ENCODE data around the gene ERICH4. TPM values are rescaled to one million over a fixed set of nuclear protein-coding genes. Genes with fewer than 3 reads are reported as not detected.

The ERICH4 gene
- total RNA-seq = not detected in 2 replicates

GRCh38 chr19:41442473-41443355 is at the start of gene ERICH4:
ERICH4 (plus strand) TSS chr19:41443156; CDS start chr19:41443170, 14 bp downstream.

GRCh38 chr19:41397086-41398049 is 45.6 kb upstream of the ERICH4 start, which contains the start of the genes BCKDHA and EXOSC5:
BCKDHA (plus strand) TSS chr19:41397818; CDS start chr19:41397828, 10 bp downstream.
EXOSC5 (minus strand) TSS chr19:41397359; CDS start chr19:41397328, 31 bp downstream.

GRCh38 chr19:41426952-41427646 is 15.9 kb upstream of the ERICH4 start, which contains the start of gene B3GNT8:
B3GNT8 (minus strand) TSS chr19:41427374; CDS start chr19:41426778, 596 bp downstream.

GRCh38 chr19:41439441-41440222 is 3.3 kb upstream of the ERICH4 start, which contains the start of gene DMAC2:
DMAC2 (minus strand) TSS chr19:41439912; CDS start chr19:41439899, 13 bp downstream.

Other genes with a start within 250 kb of the ERICH4 start
- not detected in 2 replicates for gene CYP2S1, start 249.9 kb upstream of the ERICH4 start, total RNA-seq
- gene AXL, start 223.9 kb upstream of the ERICH4 start, total RNA-seq = 76.3 and 92.6 TPM in 2 replicates
- gene HNRNPUL1, start 178.8 kb upstream of the ERICH4 start, total RNA-seq = 45.9 and 54.9 TPM in 2 replicates
- gene CCDC97, start 133.0 kb upstream of the ERICH4 start, total RNA-seq = 5.5 TPM in 2 replicates
- gene TGFB1, start 89.2 kb upstream of the ERICH4 start, total RNA-seq = 16.4 and 41.6 TPM in 2 replicates
- gene B9D2, start 79.0 kb upstream of the ERICH4 start, total RNA-seq = 8.8 and 10.1 TPM in 2 replicates
- gene TMEM91, start 66.6 kb upstream of the ERICH4 start, total RNA-seq = 5.3 and 8.4 TPM in 2 replicates
- 20.7 and 25.7 TPM in 2 replicates for gene EXOSC5, start 45.8 kb upstream of the ERICH4 start, total RNA-seq
- gene BCKDHA, start 45.3 kb upstream of the ERICH4 start, total RNA-seq = 37.8 and 56.5 TPM in 2 replicates
- 2.6 and 4.4 TPM in 2 replicates for gene B3GNT8, start 15.8 kb upstream of the ERICH4 start, total RNA-seq
- gene DMAC2, start 3.2 kb upstream of the ERICH4 start, total RNA-seq = 45.9 and 59.8 TPM in 2 replicates
- gene CEACAM21, start 133.0 kb downstream of the ERICH4 start, total RNA-seq = 0.32 TPM in 1 of 2 replicates, not detected in the other
- gene CEACAM4, start 183.9 kb downstream of the ERICH4 start, total RNA-seq = not detected in 2 replicates
- gene CEACAM7, start 245.1 kb downstream of the ERICH4 start, total RNA-seq = 0.32 TPM in 1 of 2 replicates, not detected in the other

All from epithelial cell of umbilical artery (primary cell).